Heart right ventricle (tissue), 16 donors: ENCODE data around the gene ARL6IP4. TPM values are rescaled to one million over a fixed set of nuclear protein-coding genes. Genes with fewer than 3 reads are reported as not detected.

ENCODE experiments used
- ATAC-seq, 8 donors: fragments of 200-7000 bp; cut with Tn5 transposase; one replicate each; pipeline ENCODE4 v1.9.1; 2020; ENCODE audit warnings: mild to moderate bottlenecking in 8 of 8, moderate library complexity in 8 of 8, moderate number of reproducible peaks in 1 of 8
- DNase-seq, 2 donors: peaks; one replicate each; pipeline ENCODE4 v3.0.0-alpha.2; 2020
- H3K27ac ChIP-seq, 10 donors: fragments of 200-600 bp; sonication (generic) in 2 of 10; one replicate each; pipeline versions ENCODE4 v1.5.0 to v1.8.0; 2020 to 2022; ENCODE audit warnings: mild to moderate bottlenecking in 3 of 10
- H3K27me3 ChIP-seq, 7 donors: fragments of 200-600 bp; one replicate each; pipeline ENCODE4 v1.8.0; 2021 to 2022; ENCODE audit warnings: mild to moderate bottlenecking in 2 of 7
- H3K36me3 ChIP-seq, 9 donors: fragments of 200-600 bp; sonication (generic) in 1 of 9; one replicate each; pipeline versions ENCODE4 v1.5.0 to v1.8.0; 2020 to 2022; ENCODE audit warnings: mild to moderate bottlenecking in 2 of 9
- H3K4me1 ChIP-seq, 9 donors: fragments of 200-600 bp; sonication (generic) in 1 of 9; one replicate each; pipeline versions ENCODE4 v1.5.0 to v1.8.0; 2020 to 2022; ENCODE audit warnings: mild to moderate bottlenecking in 4 of 9
- H3K4me3 ChIP-seq, 10 donors: fragments of 200-600 bp; sonication (generic) in 2 of 10; one replicate each; pipeline versions ENCODE4 v1.5.0 to v1.8.0; 2020 to 2022; ENCODE audit warnings: mild to moderate bottlenecking in 7 of 10, moderate library complexity in 2 of 10
- H3K9me3 ChIP-seq, 11 donors: fragments of 200-600 bp in 10 of 11; sonication (generic) in 2 of 11; one replicate each; pipeline versions ENCODE4 v1.5.0 to v1.8.0; 2013 to 2022; ENCODE audit warnings: mild to moderate bottlenecking in 2 of 11, control low read depth in 1 of 11, moderate library complexity in 1 of 11
- WGBS, 2 donors: extraction: QIAGEN DNeasy Blood & Tissue Kit; methylation state at CpG; one replicate each; pipeline ENCODE4 v1.1.7; 2013; ENCODE audit warnings: inconsistent platforms in 1 of 2; 5-methylcytosine and 5-hydroxymethylcytosine counted together
- intact Hi-C, 10 donors: fragments of 100-400 bp; cut with DNase I; formaldehyde crosslinking; loops; one replicate each; pipeline versions ENCODE4 v1.11.1 to v1.14.2; 2022
- polyA plus RNA-seq, 2 donors: library from polyadenylated mRNA; stranded (reverse); fragments of 200-250 nt; gene quantifications; one replicate each; pipeline ENCODE4 v1.2.3, GENCODE V29; 2013
- total RNA-seq, 10 donors: library from RNA; stranded (reverse); fragmentation: NEBNext Ultra II Directional in 3 of 10; extraction: Animal tissue kit (Norgen Biotek cat#: 25700) in 3 of 10; gene quantifications; one replicate each; pipeline versions ENCODE4 v1.2.1 to v1.2.4, GENCODE V29; 2021 to 2023
- TF ChIP-seq, protein P1 (sequence below), 9 donors: fragments of 200-600 bp; sonication (generic) in 2 of 9; IDR thresholded peaks; one replicate each; pipeline versions ENCODE4 v1.5.0 to v1.8.0; 2021 to 2022; ENCODE audit warnings: antibody characterized with exemption in 9 of 9, mild to moderate bottlenecking in 5 of 9, moderate library complexity in 1 of 9
- donor health status: Arrhythmogenic right ventricular cardiomyopathy.
- donor health status: ischemic (EF 13 %, LVEDD 7.1; RV severe dilation, severe dysfunction).
- donor health status: healthy with polysubstance abuse.
- donor health status: DM: no; HTN: yes; CAD: no.
- donor health status: DM: no; HTN: no; CAD: no.
- donor health status: ischemic (EF 25% LVEDD 6.9; RV normal size, moderate dysfunction).
- donor health status: ischemic (EF 25% LVEDD 5.7; RV mildly dilated, moderate dysfunction).
- donor health status: healthy.
- donor health status: DM: yes; HTN: yes; CAD: no.
- donor health status: Ischemic cardiomyopathy.
- donor health status: ischemic (EF 35%, LVEDD 5.7; RV mildly dilated, moderate dysfunction).
- donor health status: nonischemic (EF 11% LVEDD 7.7; RV severe dilation, severe dysfunction).
- donor health status: DM: yes; HTN: yes; CAD: no.
- donor health status: PGD.
- donor health status: ischemic (EF 29% LVEDD 5.4; RV normal size, mild dysfunction).
- donor health status: nonischemic (EF 23%, LVEDD 6.1; RV moderate dilation, normal function).

ARL6IP4 gene
- total and polyA plus RNA-seq, 12 donors, result 125 to 319 (median 145) TPM

DNA sequence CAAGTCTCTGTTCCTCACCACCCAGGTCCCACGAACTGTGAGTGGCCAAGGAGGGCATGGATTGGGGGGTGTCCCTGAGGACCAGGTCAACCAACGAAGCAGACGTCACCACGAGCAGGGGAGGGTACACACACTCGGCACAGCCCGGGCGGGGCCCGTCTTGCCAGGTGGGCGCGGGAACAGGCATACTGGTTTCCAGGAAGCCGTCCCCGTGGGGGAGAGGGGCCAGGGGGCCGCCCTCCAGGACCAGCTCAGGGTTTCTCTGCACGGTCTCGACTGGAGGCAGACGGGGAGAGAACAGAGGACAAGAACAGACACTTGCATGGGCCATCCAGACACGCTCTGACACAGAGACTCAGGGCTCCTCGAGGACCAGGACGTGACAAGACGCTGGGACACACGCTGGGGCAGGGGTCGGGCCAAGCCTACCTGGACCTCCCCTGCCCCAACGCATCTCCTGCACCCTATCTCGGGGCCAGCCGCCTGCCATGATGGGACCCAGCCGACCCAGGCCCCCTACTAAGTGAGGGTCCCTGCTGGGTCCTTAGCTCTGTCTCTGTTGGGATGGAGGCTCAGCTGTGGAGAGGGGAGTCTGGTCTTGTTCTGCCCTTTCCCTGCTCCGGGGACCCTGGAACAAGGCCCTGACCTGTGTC, 11.3 kb downstream of the ARL6IP4 start:
- peaks cover 0 to 96% (median 10%) of the 10 kb centered on the region in 9 donors for H3K36me3 ChIP-seq
- intact Hi-C loops, result no loop called here
- H3K4me1 ChIP-seq, result peaks cover 0 to 15% (median 9%) of the 10 kb centered on the region in 9 donors
- DNase-seq, result no peak
- no peaks in the 10 kb centered on the region for H3K9me3 ChIP-seq
- TF ChIP-seq, protein P1, sequence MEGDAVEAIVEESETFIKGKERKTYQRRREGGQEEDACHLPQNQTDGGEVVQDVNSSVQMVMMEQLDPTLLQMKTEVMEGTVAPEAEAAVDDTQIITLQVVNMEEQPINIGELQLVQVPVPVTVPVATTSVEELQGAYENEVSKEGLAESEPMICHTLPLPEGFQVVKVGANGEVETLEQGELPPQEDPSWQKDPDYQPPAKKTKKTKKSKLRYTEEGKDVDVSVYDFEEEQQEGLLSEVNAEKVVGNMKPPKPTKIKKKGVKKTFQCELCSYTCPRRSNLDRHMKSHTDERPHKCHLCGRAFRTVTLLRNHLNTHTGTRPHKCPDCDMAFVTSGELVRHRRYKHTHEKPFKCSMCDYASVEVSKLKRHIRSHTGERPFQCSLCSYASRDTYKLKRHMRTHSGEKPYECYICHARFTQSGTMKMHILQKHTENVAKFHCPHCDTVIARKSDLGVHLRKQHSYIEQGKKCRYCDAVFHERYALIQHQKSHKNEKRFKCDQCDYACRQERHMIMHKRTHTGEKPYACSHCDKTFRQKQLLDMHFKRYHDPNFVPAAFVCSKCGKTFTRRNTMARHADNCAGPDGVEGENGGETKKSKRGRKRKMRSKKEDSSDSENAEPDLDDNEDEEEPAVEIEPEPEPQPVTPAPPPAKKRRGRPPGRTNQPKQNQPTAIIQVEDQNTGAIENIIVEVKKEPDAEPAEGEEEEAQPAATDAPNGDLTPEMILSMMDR (IDR thresholded peaks at IDR 0.05), result no peak
- no peak overlapping the region for H3K4me3 ChIP-seq
- WGBS, 2 donors, result 85 to 91% methylated on average over 27 of the region's 27 CpGs
- no peak overlapping the region for H3K27ac ChIP-seq
- ATAC-seq, result no peak
- no peaks in the 10 kb centered on the region for H3K27me3 ChIP-seq

DNA sequence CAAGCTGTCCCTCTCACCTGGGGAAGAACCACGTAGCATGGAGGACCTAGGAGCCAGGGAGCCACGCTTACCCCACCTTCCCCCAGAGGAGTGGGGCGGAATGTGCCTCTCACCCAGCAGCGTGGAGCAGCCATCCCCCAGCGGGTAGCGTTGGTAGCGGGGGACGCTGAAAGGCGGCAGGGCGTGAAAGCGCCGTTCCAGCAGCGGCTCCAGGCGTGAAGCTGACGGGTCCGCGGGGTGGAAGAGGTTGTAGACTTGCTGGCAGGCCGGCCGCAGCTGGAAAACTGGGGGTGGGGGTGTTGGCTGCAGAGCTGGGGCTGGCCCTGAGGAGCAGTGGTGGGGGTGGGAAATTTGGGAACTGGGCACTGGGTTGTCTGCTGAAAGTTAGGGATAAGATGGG, 11.9 kb downstream of the ARL6IP4 start:
- TF ChIP-seq, protein P1 (IDR thresholded peaks at IDR 0.05), result no peak

DNA sequence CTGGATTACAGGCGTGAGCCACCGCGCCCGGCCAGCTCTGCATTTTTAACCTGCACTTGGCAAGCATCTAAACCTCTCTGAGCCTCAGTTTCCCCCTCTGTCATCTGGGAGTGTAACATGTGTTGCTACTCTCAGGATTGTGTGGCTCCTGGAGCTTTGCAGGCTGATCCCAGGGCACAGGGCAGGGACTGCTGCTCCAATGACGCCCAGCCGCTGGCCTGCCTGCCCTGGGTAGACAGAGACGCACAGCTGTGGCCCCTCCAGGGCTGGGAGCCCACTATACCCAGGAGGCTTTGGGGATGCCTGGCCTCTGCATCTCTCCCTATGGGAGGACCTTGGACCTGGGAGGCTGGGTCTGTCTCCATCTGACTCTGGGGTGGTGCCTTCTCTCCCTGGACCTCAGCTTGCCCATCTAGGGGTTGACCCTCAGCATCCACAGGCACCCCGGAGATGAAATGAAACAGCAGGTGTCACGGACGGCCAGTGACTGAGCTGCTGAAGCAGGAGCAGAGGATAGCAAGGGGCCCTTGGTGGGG, 13.7 kb downstream of the ARL6IP4 start:
- no peak overlapping the region for H3K27ac ChIP-seq
- DNase-seq, result no peak
- H3K27me3 ChIP-seq, result no peaks in the 10 kb centered on the region
- intact Hi-C loops, result no loop called here
- ATAC-seq, result no peak
- H3K4me3 ChIP-seq, result no peak overlapping the region
- TF ChIP-seq, protein P1 (IDR thresholded peaks at IDR 0.05), result no peak
- WGBS, 2 donors, result 95% methylated on average over 10 of the region's 10 CpGs
- peaks cover 0 to 93% (median 6%) of the 10 kb centered on the region in 9 donors for H3K36me3 ChIP-seq
- no peaks in the 10 kb centered on the region for H3K9me3 ChIP-seq
- H3K4me1 ChIP-seq, result peaks cover 0 to 15% (median 9%) of the 10 kb centered on the region in 9 donors

More for the DNA sequence above, 11.9 kb downstream of the ARL6IP4 start:
- ATAC-seq (no peak), DNase-seq (no peak)
- no peak overlapping the region for H3K4me3 ChIP-seq
- WGBS, 2 donors, result 80 to 81% methylated on average over 19 of the region's 19 CpGs
- H3K27me3 ChIP-seq, result no peaks in the 10 kb centered on the region
- H3K27ac ChIP-seq, result no peak overlapping the region
- H3K4me1 ChIP-seq, result peaks cover 0 to 15% (median 9%) of the 10 kb centered on the region in 9 donors
- intact Hi-C loops, result no loop called here
- no peaks in the 10 kb centered on the region for H3K9me3 ChIP-seq
- H3K36me3 ChIP-seq, result peaks cover 0 to 96% (median 8%) of the 10 kb centered on the region in 9 donors

DNA sequence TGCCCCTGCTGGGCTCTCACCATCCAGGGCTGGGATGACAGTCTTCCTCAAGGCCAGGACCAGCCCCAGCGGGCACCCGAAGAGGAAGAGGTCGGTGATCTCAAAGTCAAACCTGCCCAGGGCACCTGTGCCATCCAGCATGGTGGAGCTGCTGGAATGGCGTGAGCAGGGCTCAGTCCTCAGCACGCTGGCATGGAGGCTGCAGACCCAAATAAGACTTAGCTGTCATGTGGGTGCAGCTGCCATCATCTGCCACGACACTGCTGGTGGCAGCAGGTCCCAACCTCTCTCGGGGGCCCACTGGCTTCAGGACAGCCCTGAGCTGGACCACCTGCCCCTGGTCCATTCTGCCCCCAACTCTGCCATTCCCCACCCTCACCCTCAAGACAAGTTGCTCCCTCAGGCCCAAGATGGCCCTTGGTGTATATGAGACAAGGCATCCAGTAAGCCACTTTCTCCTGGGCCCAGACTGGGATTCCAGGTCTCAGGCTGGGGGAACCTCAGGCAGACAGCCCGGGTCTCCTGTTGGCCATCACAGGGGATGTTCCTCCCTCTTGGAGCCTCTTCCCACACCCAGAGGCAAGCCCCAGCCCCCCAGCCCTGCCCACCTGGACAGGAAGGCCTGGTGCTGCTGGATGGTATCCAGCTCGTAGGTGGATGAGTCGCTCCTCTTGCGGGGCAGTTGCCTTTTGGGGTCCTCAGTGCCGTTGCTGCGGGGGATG, 14.5 kb downstream of the ARL6IP4 start:
- no peaks in the 10 kb centered on the region for H3K27me3 ChIP-seq
- WGBS, 2 donors, result 87 to 89% methylated on average over 13 of the region's 13 CpGs
- no peaks in the 10 kb centered on the region for H3K9me3 ChIP-seq
- peaks cover 0 to 93% (median 5%) of the 10 kb centered on the region in 9 donors for H3K36me3 ChIP-seq
- ATAC-seq (no peak), DNase-seq (no peak)
- no peak overlapping the region for H3K27ac ChIP-seq
- peaks cover 0 to 15% (median 9%) of the 10 kb centered on the region in 9 donors for H3K4me1 ChIP-seq
- intact Hi-C loops, result no loop called here
- no peak overlapping the region for H3K4me3 ChIP-seq
- TF ChIP-seq, protein P1 (IDR thresholded peaks at IDR 0.05), result no peak
